Kidney epithelial cell (primary cell): ENCODE measurements around the gene PSAP. TPM values are rescaled to one million over a fixed set of nuclear protein-coding genes. Genes with fewer than 3 reads are reported as not detected.
A peak's percentile ranks its signal among the peaks of the same experiment; 100 is the strongest.

Experiments
- DNase-seq: peaks from one replicate; pipeline ENCODE4 v3.0.0-alpha.2; 2010; ENCODE audit warnings: low read depth
- H3K27me3 ChIP-seq: 2 replicates; pipeline ENCODE4 v1.6.0; 2011; ENCODE audit warnings: low read length; ENCODE audit not compliant: control insufficient read depth, insufficient read depth
- H3K36me3 ChIP-seq: 2 replicates; pipeline ENCODE4 v1.5.1; 2011; ENCODE audit warnings: low read length; ENCODE audit not compliant: control insufficient read depth, insufficient read depth
- H3K4me3 ChIP-seq: 2 replicates; pipeline ENCODE4 v1.5.1; 2011; ENCODE audit warnings: low read depth, mild to moderate bottlenecking, control low read depth, low read length
- total RNA-seq: library from RNA; depleted of rRNA; stranded (reverse); fragments of >200 nt; gene quantifications from 2 replicates; pipeline ENCODE4 v1.2.3, GENCODE V29; 2015
- TF ChIP-seq, protein P1 (sequence below): IDR thresholded peaks from 2 replicates; pipeline ENCODE4 v1.5.1; 2011; ENCODE audit warnings: mild to moderate bottlenecking, moderate library complexity, low read length, control low read depth, inconsistent platforms; ENCODE audit not compliant: insufficient read depth, poor library complexity, severe bottlenecking

The PSAP gene
- total RNA-seq, 1 donor from 2014 or later: 1,398 TPM

DNA sequence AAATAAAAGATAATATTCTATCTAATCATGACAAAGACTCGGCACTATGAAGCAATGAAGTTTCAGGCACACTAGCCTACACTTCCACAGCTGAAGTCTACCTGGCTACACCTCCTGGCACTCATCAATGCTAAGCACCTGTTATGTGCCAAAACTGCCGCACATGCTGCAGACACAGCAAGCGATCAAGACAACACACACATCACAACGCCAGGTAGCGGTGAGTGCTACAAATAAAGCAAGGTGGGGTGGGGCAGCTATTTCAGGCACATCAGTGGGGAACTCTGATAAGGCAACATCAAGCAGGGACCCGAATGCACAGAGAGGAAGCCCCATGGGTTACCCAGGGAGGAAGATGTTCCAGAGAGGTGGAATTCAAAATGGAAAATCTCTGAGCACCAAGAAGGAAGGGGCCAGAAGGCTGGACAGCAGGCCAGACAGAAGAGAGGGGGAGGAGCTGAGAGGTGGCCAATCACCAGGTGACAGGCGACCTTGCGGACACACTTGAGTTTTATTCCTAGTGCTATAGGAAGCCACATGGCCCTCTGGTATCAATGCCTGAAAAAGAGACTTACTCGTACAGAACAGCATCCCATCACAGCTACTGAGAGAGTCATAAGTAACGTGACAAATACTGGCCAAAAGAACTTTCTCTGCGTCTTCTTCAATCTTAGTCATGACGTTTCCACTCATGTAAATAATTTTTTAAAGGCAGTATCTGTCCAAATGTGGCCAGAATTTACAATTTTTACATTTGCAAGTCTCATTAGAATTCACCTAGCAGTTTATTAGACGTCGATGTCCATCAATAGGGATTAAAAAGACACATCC, 8.0 kb downstream of the PSAP start:
- H3K27me3 ChIP-seq: no peaks in the 10 kb centered on the region
- DNase-seq: no peak
- TF ChIP-seq, protein P1, sequence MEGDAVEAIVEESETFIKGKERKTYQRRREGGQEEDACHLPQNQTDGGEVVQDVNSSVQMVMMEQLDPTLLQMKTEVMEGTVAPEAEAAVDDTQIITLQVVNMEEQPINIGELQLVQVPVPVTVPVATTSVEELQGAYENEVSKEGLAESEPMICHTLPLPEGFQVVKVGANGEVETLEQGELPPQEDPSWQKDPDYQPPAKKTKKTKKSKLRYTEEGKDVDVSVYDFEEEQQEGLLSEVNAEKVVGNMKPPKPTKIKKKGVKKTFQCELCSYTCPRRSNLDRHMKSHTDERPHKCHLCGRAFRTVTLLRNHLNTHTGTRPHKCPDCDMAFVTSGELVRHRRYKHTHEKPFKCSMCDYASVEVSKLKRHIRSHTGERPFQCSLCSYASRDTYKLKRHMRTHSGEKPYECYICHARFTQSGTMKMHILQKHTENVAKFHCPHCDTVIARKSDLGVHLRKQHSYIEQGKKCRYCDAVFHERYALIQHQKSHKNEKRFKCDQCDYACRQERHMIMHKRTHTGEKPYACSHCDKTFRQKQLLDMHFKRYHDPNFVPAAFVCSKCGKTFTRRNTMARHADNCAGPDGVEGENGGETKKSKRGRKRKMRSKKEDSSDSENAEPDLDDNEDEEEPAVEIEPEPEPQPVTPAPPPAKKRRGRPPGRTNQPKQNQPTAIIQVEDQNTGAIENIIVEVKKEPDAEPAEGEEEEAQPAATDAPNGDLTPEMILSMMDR: no peak
- no peak overlapping the region for H3K4me3 ChIP-seq
- H3K36me3 ChIP-seq: peaks cover 1% of the 10 kb centered on the region

DNA sequence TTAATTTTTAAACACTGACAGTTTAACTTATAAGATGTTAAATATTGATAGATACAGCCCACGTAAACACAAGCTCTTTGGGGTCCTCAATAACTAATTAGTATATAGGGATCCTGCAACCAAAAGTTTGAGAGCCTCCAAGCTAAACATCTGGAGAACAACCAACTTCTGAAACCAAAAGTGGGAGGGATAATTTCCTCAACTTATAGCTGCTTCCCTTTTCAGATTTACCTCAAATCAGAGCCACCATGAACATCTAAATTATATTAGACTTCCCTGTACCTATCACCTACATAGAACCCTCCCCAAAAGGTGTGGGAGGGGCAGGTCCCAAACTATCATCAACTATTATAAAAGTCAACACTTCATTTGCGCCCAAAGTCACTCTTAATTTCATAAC, 8.6 kb downstream of the PSAP start:
- no peak for DNase-seq
- TF ChIP-seq, protein P1: no peak
- Histone ChIP-seq H3K4me3 (no peak overlapping the region), H3K36me3 (peaks cover 1% of the 10 kb centered on the region), H3K27me3 (no peaks in the 10 kb centered on the region)

DNA sequence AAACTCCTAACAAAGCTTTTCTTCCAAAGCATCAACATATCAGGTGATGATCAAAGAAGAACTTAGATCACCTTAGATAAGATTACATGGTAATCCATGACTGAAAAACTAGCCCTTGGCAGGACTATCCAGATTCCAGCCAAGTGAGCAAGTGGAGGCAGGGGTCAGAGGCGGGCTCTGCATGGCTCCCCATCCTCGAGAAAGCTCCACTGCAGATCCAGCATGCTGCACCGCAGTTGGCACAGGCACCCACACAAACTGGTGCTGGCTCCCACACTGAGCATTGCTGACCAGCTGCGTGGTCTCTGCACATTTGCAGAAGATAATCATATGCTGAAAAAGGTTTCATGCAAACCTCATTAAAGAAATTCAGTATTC, 10.1 kb downstream of the PSAP start:
- Histone ChIP-seq H3K27me3 (no peaks in the 10 kb centered on the region), H3K36me3 (peaks cover 1% of the 10 kb centered on the region), H3K4me3 (no peak overlapping the region)
- TF ChIP-seq, protein P1: no peak
- DNase-seq: no peak

DNA sequence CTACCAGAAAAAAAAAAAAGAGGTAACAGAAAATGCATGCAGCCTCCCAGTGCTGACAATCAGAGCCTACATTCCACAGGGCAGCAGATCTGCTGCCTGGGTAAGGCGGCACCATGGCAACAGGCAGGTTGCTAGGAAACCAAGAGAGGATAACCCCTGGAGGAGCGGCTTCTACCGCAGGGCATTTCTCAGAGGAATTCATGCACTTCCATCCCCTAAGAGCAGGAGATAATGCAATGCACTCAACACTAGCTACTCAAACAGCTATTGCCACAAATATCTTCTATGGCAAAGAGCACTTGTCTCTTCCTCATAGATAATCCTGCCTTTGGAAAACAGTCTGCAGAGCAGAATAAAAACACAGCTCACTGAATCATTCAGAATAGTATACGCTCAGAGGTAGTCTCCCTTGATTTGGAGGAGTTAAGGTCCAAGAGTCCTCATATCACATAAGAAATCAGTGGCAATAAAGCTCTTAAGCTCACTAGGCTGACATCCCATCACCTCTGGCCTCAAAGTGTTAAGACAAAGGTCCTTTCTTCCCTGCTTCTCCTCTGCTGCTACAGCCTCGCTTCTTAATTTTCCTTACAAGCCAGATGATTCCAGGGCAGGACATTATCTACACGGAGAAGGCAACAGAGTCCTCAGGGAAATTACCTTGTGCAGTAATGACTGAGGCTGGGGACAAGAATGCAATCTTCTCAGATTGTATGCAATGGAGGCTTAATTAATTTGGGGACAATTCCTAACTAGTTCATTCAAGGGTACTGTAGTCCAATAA, 10.7 kb downstream of the PSAP start:
- peak; percentile 96 for DNase-seq
- no peaks in the 10 kb centered on the region for H3K36me3 ChIP-seq
- TF ChIP-seq, protein P1: no peak
- H3K4me3 ChIP-seq: no peak overlapping the region
- no peaks in the 10 kb centered on the region for H3K27me3 ChIP-seq

DNA sequence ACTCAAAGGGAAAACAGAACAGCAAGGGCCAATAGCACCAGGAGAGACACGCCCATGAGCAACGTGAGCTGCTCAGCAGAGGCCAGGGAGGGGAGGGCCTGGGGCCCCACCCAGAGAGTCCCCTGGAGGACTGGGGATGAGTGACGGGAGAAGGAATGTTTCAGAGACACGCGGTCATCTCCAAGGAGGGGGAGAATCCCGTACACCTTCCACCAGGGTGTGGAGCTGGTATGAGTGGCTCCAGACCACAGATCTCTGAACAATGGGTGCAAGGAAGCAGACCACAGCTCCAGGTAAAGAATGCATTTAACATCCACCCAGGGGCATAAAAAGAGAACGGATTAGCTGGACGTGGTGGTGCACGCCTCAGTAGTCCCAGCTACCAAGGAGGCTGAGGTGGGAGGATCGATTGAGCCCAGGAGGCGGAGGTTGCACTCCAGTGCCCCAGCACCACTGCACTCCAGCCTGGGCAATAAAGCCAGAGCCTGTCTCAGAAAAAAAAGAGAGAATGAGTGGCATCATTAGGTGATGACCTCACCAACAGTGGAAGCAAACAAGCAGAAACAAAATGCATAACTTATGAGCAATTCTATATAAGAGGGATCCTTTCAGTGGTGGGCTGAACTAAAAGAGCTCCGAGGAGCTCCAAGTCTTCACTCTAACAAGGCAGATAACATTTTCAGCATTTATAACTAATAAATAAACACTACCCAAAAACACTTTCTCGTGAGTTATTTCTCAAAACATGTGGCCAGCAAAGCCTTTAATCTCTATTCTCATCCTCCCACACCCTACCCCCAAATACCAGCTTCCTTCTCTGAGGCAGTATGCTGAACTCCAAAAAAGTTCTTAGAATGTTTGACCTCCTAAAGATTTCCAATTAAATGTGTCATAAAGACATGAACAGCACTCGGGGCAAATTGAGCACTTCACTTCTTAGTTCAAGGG, 12.5 kb downstream of the PSAP start:
- Histone ChIP-seq H3K36me3 (no peaks in the 10 kb centered on the region), H3K4me3 (no peak overlapping the region), H3K27me3 (no peaks in the 10 kb centered on the region)
- peak; percentile 74 for DNase-seq
- TF ChIP-seq, protein P1: no peak
